ENCODE results near the gene ZNF571. TPM values are rescaled to one million over a fixed set of nuclear protein-coding genes. Genes with fewer than 3 reads are reported as not detected.

The ZNF571 gene
- total RNA-seq, 6 experiments from 2014 or later, result 1.2 to 3.0 (median 1.7) TPM

- no peak for ATAC-seq
- WGBS (ENCODE audit: insufficient coverage, low coverage, low lambda C conversion rate, missing lambda C conversion rate), result 83% methylated on average over 2 of the region's 2 CpGs
- intact Hi-C loops (cut with DNase I), result no loop called here
- no peak overlapping the region for H3K4me3 ChIP-seq
- H3K9me3 ChIP-seq, result peaks cover 0 to 28% (median 13%) of the 10 kb centered on the region in 4 donors
- no peak for DNase-seq
- no peak for TF ChIP-seq POLR2A (IDR thresholded peaks at IDR 0.05)
- H3K36me3 ChIP-seq, result peaks cover 0 to 40% (median 14%) of the 10 kb centered on the region in 4 donors
- no peaks in the 10 kb centered on the region for H3K27me3 ChIP-seq
- H3K4me1 ChIP-seq, result no peaks in the 10 kb centered on the region
- no peak overlapping the region for H3K27ac ChIP-seq
Observed at GRCh38 chr19:37583340-37583739, 11.3 kb downstream of the ZNF571 start.

- intact Hi-C loops (cut with DNase I), result no loop called here
- Histone ChIP-seq H3K4me1 (no peaks in the 10 kb centered on the region), H3K27me3 (no peaks in the 10 kb centered on the region), H3K4me3 (no peak overlapping the region), H3K27ac (no peak overlapping the region), H3K36me3 (peaks cover 0 to 5% (median 0%) of the 10 kb centered on the region in 4 donors), H3K9me3 (peaks cover 0 to 35% (median 21%) of the 10 kb centered on the region in 4 donors)
- no peak for ATAC-seq
- no peak for DNase-seq
- no peak for TF ChIP-seq POLR2A (IDR thresholded peaks at IDR 0.05)
- no peak for TF ChIP-seq CTCF (IDR thresholded peaks at IDR 0.05)
Observed at GRCh38 chr19:37572203-37572602, 22.4 kb downstream of the ZNF571 start.

GRCh38 chr19:37565370-37565669, 29.3 kb downstream of the ZNF571 start:
- peaks cover 0 to 86% (median 58%) of the 10 kb centered on the region in 4 donors for H3K9me3 ChIP-seq
- H3K4me1 ChIP-seq, result no peaks in the 10 kb centered on the region
- DNase-seq (no peak), ATAC-seq (no peak)
- H3K36me3 ChIP-seq, result peaks cover 0 to 5% (median 0%) of the 10 kb centered on the region in 4 donors
- no peaks in the 10 kb centered on the region for H3K27me3 ChIP-seq
- no peak overlapping the region for H3K4me3 ChIP-seq
- intact Hi-C loops (cut with DNase I), result no loop called here
- TF ChIP-seq CTCF (IDR thresholded peaks at IDR 0.05), result no peak
- TF ChIP-seq POLR2A (IDR thresholded peaks at IDR 0.05), result no peak
- no peak overlapping the region for H3K27ac ChIP-seq

- Histone ChIP-seq H3K36me3 (peaks cover 0 to 5% (median 0%) of the 10 kb centered on the region in 4 donors), H3K4me3 (no peak overlapping the region), H3K9me3 (peaks cover 0 to 85% (median 59%) of the 10 kb centered on the region in 4 donors), H3K27me3 (no peaks in the 10 kb centered on the region), H3K27ac (no peak overlapping the region), H3K4me1 (no peaks in the 10 kb centered on the region)
- no peak for DNase-seq
- TF ChIP-seq CTCF (IDR thresholded peaks at IDR 0.05) (no peak), POLR2A (IDR thresholded peaks at IDR 0.05) (no peak)
- 96% methylated on average over 7 of the region's 7 CpGs for WGBS (ENCODE audit: insufficient coverage, low coverage, low lambda C conversion rate, missing lambda C conversion rate)
- intact Hi-C loops (cut with DNase I), result no loop called here
- no peak for ATAC-seq
Observed at GRCh38 chr19:37564624-37565369, 29.8 kb downstream of the ZNF571 start.

GRCh38 chr19:37563518-37563917, 31.1 kb downstream of the ZNF571 start:
- intact Hi-C loops (cut with DNase I), result no loop called here
- H3K27me3 ChIP-seq, result no peaks in the 10 kb centered on the region
- TF ChIP-seq CTCF (IDR thresholded peaks at IDR 0.05) (no peak), POLR2A (IDR thresholded peaks at IDR 0.05) (no peak)
- peaks cover 0 to 7% (median 0%) of the 10 kb centered on the region in 4 donors for H3K36me3 ChIP-seq
- no peak overlapping the region for H3K27ac ChIP-seq
- ATAC-seq (no peak), DNase-seq (no peak)
- no peak overlapping the region for H3K4me3 ChIP-seq
- no peaks in the 10 kb centered on the region for H3K4me1 ChIP-seq
- peaks cover 0 to 82% (median 59%) of the 10 kb centered on the region in 4 donors for H3K9me3 ChIP-seq
- WGBS (ENCODE audit: insufficient coverage, low coverage, low lambda C conversion rate, missing lambda C conversion rate), result 75% methylated on average over 3 of the region's 3 CpGs
